Measurements from ENCODE around the gene KRT77.

DNA sequence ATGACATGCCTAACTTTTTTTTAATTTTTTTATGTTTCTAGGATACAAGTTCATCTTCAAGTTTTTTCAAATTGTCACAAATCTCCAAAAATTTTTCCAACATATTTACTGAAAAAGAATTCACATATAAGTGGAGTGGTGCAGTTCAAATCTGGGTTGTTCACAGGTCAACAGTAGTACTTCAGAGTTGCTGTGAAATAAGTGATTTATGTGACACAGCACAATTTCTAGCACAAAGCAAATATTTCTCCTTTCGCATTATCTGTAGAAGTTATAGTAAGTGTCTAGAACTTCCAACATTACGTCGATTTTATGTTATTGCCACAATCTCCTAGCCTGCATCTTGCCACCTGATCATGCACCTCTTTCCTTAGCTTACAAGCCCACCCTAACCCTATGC lies 41.7 kb downstream of the KRT77 start:
- TF ChIP-seq, protein P1, sequence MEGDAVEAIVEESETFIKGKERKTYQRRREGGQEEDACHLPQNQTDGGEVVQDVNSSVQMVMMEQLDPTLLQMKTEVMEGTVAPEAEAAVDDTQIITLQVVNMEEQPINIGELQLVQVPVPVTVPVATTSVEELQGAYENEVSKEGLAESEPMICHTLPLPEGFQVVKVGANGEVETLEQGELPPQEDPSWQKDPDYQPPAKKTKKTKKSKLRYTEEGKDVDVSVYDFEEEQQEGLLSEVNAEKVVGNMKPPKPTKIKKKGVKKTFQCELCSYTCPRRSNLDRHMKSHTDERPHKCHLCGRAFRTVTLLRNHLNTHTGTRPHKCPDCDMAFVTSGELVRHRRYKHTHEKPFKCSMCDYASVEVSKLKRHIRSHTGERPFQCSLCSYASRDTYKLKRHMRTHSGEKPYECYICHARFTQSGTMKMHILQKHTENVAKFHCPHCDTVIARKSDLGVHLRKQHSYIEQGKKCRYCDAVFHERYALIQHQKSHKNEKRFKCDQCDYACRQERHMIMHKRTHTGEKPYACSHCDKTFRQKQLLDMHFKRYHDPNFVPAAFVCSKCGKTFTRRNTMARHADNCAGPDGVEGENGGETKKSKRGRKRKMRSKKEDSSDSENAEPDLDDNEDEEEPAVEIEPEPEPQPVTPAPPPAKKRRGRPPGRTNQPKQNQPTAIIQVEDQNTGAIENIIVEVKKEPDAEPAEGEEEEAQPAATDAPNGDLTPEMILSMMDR (conservative IDR thresholded peaks at IDR 0.05) = no peak
- TF ChIP-seq ZFX (IDR thresholded peaks at IDR 0.05) = no peak
